HG03575 (cell line): Measurements from ENCODE around the gene FBXO36.
"Not testable (repeated sequence)": the region's sequence is repeated elsewhere in the genome, so short reads cannot be mapped to it uniquely, and the experiment has no call there.

Experiments
- ATAC-seq: cut with Tn5 transposase; IDR thresholded peaks from one replicate; pipeline ENCODE4 v1.9.1; 2021; ENCODE audit not compliant: unreplicated experiment, insufficient number of reproducible peaks, low FRiP score; ENCODE audit errors: extremely low read depth

Gene FBXO36

DNA sequence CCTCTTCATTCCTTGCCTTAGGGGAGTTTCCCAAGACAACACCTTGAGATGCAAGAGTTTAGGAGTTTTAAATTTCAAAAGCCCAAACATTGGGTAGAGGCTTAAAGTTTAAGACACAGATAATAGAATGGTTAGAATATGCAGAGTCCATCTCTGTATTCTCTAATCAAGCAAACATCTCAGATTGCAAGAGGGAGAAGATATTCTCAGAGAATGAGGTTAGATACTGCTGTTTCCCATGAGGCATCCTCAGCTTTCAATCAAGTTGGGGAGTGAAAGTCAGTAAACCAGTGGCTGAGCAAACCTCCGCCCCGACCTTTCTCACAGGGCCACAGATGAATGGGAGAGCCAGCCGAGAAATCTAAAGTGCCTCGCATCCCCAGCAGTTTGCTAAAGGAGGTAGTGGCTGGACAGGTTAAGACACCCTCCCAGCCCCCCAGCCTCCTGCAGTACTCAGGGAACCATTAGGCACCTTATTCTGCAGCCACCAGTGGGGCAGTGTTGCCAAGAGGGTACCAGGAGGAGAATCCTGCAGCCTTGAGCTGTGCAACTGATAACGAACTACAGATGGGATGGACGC is 30.0 kb downstream of the FBXO36 start:
- ATAC-seq = no peak

DNA sequence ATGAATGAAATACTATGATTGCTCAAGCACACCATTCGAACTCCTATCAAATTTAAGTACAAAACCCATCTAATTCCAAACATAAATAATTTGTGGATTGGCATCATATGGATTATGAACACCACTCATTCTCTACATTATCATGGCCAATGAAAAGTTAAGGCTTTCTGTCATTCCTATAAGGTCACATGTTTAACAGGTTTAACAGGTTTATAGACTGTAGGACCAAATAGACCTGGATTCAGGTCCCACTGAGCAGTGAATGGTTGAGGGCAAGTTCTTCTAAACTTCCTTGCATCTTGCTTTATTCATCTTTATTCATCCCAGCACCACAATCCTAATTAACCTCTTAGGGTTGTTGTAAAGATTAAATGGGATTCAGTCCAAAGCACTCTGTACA is 33.4 kb downstream of the FBXO36 start:
- ATAC-seq = no peak

DNA sequence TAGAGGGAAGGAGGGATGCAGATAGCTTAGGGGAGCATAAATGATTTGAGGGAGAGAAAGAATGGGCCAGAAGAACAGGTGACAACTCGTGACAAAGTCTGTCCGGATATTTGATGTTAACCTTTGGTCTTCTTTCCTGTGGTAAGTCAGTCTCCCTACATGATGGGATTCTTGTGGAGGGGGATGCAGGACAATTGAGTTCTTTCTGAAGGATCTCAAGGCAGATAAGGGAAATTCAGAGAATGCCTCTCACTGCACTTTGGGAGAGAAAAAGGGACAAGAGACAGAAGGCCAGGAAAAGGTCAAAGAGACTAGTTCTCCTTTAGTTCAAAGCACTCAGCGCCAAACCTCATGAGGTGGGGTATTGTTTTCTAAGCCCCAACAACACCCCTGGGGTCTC is 34.2 kb downstream of the FBXO36 start:
- ATAC-seq = no peak

DNA sequence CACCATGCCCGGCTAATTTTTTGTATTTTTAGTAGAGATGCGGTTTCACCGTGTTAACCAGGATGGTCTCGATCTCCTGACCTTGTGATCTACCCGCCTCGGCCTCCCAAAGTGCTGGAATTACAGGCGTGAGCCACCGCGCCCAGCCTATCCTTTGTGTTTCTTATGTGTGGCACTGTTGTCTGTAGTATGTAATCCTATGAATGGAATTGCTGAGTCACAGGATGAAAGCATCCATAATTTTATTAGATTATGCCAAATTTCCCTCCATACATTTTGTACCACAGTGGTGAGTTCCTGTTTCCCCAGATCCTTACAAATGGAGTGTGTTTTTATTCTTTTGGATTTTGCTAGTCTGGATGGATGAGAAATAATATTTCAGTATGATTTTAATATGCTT is 41.3 kb downstream of the FBXO36 start:
- not testable (repeated sequence) for ATAC-seq

DNA sequence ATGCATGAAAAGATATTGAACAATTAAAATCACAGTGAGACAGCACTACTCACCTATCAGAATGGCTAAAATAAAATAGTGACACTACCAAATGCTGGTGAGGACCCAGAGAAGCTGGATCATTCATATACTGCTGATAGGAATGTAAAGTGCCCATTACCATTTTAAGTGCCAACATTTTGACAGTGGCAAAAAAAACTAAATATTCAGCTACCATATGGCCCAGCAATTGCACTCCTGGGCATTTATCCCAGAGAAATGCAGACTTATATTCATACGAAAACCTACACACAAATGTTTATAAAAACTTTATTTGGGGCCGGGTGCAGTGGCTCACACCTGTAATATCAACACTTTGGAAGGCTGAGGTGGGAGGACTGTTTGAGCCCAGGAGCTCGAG is 47.6 kb downstream of the FBXO36 start:
- ATAC-seq = no peak

DNA sequence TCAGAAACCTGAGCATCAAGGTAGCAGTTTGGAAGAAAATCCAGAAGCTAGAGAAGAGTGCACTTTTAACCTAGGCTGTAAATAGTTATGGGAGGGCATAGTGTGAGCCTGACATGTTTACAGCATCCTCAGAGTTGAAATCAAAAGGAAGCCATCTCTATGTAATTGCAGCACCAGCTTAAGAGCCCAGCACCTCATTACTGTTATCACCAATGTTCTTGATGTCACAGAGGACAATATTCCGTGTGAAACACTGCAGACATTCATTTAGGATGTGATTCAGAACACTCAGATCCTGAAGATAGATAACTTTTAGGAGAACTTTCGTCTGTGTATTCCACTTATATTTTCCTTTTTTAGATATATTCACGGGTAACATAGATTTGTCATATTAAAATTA is 48.1 kb downstream of the FBXO36 start:
- ATAC-seq = no peak

DNA sequence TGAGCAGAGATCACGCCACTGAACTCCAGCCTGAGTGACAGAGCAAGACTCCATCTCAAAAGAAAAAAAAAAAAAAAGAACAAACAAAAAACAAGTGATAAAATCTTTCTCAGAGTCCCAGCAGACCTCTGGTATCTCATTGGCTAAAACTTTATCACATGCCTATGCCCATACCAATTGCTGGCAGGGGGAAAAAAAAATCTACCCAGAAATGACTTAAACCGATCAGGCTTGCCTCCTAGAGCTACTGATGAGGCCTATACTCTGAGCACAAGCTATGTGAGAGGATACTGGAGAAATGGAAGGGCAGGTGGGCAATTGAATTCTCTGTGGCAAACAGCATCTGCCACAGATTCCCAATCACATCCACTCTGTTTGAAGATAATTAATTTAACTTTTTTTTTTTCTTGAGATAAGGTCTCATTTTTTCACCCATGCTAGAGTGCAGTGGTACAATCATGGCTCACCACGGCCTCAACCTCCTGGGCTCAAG is 49.0 kb downstream of the FBXO36 start:
- ATAC-seq = no peak

DNA sequence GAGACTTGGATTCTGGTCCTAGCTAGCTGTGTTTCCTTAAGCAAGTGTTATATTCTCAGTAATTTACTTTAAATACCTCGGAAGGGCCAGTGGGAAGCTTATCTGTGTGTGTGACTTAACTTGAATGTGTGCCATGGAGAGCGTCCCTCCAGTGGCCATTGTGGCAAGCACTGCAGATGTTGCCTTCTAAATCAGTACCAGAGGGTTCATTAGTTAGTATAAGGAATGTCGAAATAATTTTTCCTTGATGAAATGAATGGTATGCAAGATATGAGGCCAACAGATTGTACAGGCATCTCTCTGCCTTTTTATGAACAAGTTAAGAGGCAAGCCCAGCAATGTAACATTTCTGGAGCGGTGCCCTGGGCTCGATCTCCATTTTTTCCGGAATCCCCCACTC is 52.0 kb downstream of the FBXO36 start:
- ATAC-seq = no peak

DNA sequence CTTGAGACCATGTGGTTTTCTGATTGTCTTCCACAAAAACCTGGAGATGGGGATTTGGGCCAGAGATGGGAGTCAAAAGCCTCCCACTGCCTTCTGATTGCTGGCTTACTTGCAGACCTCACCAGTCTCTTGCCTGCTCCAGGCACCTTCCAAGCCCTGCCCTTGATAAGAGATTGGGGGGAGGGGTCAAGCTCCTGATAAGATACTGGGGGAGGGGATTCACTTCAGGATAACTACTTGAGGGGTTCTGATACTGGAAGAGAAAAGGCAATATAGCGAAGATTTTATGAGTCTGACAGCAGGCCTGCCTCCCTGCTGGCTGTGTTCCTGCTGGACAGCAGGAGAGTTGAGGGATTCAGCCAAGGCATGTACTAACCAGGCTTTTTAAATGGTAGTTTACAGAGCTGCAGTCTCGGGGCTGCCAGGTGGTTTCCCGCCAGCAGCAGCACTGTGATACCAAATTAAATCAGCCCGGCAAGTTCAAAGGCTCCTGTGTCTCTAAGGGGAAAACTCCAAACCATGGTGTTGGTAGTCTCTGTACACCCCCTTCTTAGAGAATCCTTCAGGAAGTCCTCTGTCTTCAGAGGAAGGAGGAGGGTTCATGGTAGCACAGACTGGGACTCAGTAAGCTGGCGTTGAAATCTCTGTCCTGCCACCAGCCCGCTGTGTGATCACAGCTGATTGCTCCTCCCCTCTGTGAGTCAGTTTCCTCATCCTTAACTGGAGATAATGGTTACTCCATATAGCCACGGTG is 58.3 kb downstream of the FBXO36 start:
- ATAC-seq = no peak

DNA sequence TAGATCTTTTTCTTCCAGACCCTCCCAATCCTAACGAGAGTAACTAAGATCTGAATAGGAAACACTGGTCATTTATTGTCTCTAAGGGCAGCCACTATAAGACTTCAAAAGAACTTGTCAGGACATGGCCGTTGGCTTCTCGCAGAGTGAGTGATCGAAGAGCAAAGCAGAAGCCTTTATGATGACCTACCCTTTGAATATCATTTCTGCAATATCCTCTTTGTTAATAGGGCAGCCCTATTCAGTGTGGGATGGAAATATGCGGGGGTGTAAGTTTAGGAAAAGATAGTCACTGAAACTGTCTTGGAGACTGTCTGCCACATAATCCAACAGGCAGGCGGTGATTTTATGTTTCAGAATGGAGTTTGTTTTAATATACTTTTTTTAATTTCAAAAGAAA is 70.9 kb downstream of the FBXO36 start:
- ATAC-seq = no peak

DNA sequence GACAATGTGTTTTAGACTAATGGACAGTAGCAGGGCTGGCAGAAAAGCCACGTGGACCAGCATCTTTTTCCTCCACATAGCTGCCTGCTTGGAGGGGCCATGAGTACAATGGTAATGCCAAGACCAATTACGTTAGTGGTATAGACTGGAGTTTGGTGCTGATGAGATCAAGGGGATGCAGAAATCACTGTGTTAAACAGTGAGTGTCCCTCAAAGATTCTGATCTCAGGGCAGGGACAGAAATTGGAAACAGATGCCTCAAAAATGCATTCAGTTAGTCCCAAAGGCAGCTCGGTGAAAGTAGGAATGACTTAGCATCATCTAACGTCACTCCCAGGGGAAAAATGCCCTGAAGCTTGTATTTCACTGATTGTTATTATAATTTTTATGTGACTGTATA is 74.0 kb downstream of the FBXO36 start:
- no peak for ATAC-seq

DNA sequence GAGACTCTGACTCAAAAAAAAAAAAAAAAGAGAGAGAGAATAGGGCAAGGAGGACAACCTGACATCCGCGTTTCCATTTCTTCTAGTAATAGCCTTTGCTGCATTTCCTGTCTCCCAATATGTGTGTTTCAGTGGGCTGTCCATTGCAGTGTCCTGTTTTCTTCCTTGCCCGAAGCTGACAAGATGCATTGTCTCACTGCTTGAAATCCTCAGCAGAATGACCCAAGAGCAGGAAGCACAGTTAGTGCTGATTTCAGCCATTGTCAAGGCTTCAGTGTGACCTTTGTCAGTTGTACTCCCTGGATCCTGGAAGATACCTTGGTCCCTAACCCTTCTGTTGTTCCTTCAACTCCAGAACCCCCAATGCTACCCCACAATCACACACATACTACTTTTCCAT is 75.3 kb downstream of the FBXO36 start:
- ATAC-seq = no peak

DNA sequence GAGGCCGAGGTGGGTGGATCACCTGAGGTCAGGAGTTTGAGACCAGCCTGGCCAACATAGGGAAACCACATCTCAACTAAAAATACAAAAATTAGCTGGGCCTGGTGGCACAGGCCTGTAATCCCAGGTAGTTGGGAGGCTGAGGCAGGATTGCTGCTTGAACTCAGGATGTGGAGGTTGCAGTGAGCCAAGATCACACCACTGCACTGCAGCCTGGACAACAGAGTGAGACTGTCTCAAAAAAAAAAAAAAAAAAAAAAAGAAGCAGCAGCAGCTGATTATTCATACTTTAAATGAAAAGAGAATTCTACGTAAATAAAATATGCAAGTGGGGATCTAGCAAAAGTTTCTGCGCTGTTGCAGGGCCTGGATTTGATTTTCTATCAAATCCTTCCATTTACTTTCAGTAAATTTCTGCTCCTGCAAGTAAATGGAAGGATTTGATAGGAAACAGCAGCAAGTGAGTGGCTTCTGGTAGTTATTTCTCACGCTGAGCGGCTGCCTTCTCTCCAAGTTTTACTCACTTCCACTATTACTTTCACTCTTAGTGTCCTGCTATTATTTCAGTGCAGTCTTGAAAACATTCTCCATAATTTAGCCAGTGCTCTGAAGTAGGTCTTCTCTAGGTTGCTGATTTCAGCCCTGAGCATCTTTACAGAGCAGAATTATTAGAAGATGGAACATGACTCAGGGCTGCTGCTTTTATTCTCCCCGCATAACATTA is 78.0 kb downstream of the FBXO36 start:
- peak; percentile 93 for ATAC-seq

DNA sequence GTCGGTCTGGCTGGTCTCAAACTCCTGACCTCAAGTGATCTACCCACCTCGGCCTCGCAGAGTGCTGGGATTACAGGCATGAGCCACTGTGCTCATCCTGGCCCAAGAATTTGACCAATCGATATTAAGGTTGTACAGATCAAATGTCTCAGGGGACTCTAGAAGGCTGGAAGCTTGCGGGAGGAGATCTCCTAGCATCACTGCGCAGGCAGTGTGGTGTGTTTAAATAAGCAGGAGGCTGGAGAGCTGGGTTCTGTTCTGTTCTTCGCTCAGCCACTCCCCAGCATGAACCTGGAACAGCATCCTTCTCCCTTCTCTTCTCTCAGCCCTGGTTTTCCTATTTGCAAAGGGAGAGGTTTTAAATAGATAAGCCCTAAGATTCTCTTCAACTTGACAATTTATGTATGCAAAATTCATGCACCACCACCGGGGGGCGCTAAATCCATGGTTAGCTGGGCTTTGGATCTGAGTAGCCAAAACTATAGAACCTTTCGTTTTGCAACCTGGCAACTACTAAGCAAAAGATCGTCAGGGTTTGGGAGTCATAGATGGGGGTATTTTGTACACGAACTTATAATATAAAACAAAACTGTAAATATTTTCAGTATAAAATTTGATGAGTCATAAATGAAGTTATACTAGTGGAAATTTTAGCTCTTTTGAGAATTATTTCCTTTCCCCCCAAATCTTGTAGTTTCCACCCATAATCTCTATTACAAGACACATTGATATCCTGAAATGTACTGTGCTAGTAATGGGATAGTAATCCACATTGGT is 85.8 kb downstream of the FBXO36 start:
- ATAC-seq = no peak

DNA sequence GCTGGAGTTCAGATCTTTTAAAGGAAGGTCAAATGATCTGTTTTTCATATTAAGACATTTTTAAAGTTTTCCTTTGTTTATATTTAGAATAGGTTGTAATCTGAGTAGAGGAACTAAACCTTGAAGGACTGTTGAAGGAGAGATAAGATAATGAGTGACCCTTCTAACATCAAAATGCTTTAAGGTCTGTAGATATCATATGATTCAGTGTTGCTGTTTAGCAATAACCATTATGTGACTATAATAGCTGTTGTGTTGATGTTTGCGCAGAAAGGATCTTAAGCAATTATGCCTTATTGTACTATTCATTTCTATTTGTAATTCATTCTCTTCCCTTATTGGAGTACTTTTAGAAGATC is 86.4 kb downstream of the FBXO36 start:
- no peak for ATAC-seq

DNA sequence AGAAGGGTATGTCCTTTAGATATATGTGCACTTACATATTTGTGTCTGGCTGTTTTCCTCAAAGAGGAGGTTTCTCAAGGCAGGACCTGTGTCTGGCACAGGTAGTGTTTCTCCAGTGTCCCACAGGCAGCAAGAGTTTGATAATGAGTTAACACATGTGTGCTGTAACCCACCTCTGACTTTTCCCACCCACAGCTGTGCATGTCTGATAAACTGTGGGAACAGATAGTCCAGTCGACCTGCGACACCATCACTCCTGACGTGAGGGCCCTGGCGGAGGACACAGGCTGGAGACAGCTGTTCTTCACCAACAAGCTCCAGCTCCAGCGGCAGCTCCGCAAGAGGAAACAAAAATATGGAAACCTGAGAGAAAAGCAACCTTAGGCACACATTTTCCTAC is 88.2 kb downstream of the FBXO36 start:
- no peak for ATAC-seq

DNA sequence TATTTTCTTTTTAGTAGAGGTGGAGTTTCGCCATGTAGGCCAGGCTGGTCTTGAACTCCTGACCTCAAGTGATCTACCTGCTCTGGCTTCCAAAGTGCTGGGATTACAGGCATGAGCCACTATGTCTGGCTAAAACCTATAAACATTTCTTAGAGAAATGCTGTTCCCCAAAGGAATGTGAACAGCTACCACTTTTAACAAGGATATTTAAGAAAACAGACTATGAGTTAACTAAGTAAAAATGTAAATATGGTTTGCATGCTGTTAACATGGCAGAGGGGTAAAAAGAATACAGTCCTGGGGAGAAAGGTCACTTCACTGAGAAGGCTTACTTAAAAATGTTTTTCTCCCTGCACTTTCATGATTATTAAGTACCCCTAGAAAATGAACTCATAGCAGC is 89.3 kb downstream of the FBXO36 start:
- ATAC-seq = no peak

DNA sequence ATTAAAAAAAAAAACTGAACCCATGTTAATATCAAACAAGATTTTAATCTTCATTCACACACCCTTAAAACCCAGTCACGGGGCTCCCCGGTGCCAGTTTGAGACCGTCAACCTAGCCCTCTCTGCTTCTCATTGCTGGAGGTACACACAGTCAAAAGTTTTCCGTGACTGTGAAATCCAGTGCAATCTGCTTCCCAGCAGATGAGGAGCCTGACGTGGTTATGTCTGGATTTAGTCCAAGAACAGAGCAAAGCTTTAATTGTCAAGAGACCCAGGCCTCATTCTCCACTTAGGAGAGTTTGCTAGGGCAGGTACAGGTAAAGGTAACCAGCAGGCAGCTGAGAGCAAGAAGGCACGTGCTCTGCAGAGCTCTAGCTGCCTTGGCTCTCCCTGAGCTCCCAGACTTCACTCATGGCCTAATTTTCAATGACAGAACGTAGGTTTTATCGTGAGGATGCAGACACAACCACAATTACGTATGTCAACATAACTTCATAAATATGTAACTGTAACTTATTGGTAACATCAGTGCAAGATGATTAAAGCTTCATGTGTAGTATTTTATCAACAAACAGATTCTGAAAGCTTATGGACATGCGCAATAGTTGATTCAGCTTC is 90.1 kb downstream of the FBXO36 start:
- no peak for ATAC-seq

DNA sequence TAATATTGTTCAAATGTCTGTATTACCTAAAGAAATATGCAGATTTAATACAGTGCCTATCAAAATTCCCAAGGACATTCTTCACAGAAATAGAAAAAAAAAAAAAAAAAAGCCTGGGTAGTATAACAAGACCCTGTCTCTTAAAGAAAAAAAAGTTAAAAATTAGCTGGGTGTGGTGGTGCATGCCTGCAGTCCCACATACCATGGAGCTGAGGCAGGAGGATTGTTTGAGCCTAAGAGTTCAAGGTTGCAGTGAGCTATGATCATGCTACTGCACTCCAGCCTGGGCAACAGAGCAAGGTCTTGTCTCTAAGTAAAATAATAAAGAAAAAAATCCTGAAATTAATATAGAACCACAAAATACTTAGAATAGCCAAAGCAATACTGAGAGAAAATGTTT is 94.5 kb downstream of the FBXO36 start:
- ATAC-seq = no peak
